Endothelial cell of umbilical vein (primary cell): Measurements from ENCODE around the gene IRX1.

Source experiments
- EZH2 ChIP-seq: IDR thresholded peaks from 2 replicates; pipeline ENCODE4 v1.6.1; 2012; ENCODE audit warnings: borderline replicate concordance, low read depth, mild to moderate bottlenecking, moderate library complexity, low read length, inconsistent platforms; ENCODE audit not compliant: severe bottlenecking
- FOS ChIP-seq: IDR thresholded peaks from 2 replicates; pipeline ENCODE4 v1.6.1; 2011; ENCODE audit warnings: mild to moderate bottlenecking, low read length, moderate library complexity, borderline replicate concordance; ENCODE audit not compliant: insufficient read depth
- GATA2 ChIP-seq: IDR thresholded peaks from 2 replicates; pipeline ENCODE4 v1.7.0; 2011; ENCODE audit warnings: low read depth, mild to moderate bottlenecking, moderate library complexity, mixed read lengths, low read length; ENCODE audit not compliant: insufficient read length, insufficient read depth
- POLR2A ChIP-seq: IDR thresholded peaks from 2 replicates; pipeline ENCODE4 v1.6.1; 2012; ENCODE audit warnings: low read depth, mild to moderate bottlenecking, control low read depth, low read length
- POLR2AphosphoS5 ChIP-seq: IDR thresholded peaks from 2 replicates; pipeline ENCODE4 v1.6.1; 2012; ENCODE audit warnings: low read depth, mild to moderate bottlenecking, control low read depth, low read length, moderate library complexity; ENCODE audit not compliant: insufficient read depth
- TF ChIP-seq, protein P1 (sequence below), 2 donors: IDR thresholded peaks; 1 replicate in 1 of 2; 2 replicates in 1 of 2; pipeline ENCODE4 v1.5.1; 2011; ENCODE audit warnings: low read length in 2 of 2, mild to moderate bottlenecking in 2 of 2, moderate library complexity in 2 of 2, control low read depth in 1 of 2, inconsistent platforms in 1 of 2, low read depth in 1 of 2; ENCODE audit not compliant: insufficient read depth in 1 of 2; ENCODE audit errors: extremely low read depth in 1 of 2
- TF ChIP-seq, protein P2 (sequence below): IDR thresholded peaks from 2 replicates; pipeline ENCODE4 v1.6.1; 2011; ENCODE audit not compliant: insufficient read depth, insufficient read length

DNA sequence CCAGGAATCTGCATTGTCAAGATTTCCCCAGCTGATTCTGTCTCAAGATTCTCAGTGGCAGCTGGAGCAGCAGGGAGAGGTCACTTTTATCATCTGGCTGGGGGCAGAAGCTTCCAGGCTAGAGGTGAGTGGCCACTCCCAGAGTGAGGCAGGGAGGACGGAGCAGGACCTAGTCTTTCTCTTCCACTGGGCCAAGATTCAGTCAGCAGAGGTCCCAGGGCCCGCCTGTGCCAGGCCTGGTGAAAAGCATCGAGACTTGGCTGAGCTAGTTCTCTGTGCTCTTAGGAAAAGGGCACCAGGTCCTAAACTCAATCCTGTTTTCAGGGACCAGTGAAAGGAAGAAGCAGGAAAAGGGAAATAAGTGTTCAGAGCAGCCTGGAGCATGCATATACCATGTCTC, 46.6 kb downstream of the IRX1 start:
- TF ChIP-seq POLR2AphosphoS5 (no peak), EZH2 (no peak), FOS (no peak), POLR2A (no peak), GATA2 (no peak)
- TF ChIP-seq, protein P1, sequence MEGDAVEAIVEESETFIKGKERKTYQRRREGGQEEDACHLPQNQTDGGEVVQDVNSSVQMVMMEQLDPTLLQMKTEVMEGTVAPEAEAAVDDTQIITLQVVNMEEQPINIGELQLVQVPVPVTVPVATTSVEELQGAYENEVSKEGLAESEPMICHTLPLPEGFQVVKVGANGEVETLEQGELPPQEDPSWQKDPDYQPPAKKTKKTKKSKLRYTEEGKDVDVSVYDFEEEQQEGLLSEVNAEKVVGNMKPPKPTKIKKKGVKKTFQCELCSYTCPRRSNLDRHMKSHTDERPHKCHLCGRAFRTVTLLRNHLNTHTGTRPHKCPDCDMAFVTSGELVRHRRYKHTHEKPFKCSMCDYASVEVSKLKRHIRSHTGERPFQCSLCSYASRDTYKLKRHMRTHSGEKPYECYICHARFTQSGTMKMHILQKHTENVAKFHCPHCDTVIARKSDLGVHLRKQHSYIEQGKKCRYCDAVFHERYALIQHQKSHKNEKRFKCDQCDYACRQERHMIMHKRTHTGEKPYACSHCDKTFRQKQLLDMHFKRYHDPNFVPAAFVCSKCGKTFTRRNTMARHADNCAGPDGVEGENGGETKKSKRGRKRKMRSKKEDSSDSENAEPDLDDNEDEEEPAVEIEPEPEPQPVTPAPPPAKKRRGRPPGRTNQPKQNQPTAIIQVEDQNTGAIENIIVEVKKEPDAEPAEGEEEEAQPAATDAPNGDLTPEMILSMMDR (IDR thresholded peaks at IDR 0.05; ENCODE audit: extremely low read depth in 1 of 2, insufficient read depth in 1 of 2, low read depth in 1 of 2, low read length in 2 of 2) = no peak
- TF ChIP-seq, protein P2, sequence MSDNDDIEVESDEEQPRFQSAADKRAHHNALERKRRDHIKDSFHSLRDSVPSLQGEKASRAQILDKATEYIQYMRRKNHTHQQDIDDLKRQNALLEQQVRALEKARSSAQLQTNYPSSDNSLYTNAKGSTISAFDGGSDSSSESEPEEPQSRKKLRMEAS = no peak
